HG03097 (cell line): ENCODE results near the gene INAFM1.
"Not testable (repeated sequence)": the region's sequence is repeated elsewhere in the genome, so short reads cannot be mapped to it uniquely, and the experiment has no call there.

ENCODE experiments used
- ATAC-seq: cut with Tn5 transposase; IDR thresholded peaks from one replicate; pipeline ENCODE4 v1.9.1; 2021; ENCODE audit not compliant: unreplicated experiment, low FRiP score

The INAFM1 gene

GRCh38 chr19:47267350-47267759 is 7.3 kb upstream of the INAFM1 start:
- ATAC-seq: no peak

DNA sequence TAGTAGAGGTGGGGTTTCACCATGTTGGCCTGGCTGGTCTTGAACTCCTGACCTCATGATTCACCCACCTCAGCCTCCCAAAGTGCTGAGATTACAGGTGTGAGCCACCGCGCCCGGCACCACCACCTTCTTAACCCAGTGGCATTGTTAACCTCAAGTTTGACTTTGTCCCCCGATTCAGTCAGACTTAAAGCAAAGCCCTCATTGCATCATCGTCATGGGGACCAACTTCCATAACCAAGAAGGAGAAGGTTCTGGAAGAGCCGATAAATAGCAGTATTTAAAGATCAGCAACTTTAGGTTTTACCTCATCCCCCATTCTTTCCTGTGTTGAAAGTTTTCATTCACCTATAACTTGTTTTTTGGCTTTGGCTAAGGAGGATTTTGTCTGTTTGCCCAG is 6.7 kb upstream of the INAFM1 start:
- ATAC-seq: no peak

GRCh38 chr19:47269596-47269995 is 5.1 kb upstream of the INAFM1 start:
- no peak for ATAC-seq

DNA sequence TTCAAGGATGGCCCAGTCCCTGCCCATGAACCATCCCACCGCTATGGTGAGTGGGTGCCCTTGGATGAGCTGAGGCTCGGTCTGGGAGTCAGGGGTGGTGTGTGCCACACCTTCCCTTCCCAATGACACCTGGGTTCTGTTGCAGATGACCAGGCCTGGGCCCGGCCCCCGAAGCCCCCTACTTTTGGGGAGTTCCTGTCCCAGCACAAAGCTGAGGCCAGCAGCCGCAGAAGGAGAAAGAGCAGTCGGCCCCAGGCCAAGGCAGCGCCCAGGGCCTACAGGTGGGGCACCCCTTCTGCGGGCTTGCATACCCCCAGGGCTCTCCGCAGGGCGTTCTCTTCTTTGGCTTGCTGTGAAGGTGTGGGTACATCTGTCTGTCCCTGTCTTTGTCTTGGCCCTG is 4.3 kb upstream of the INAFM1 start:
- ATAC-seq: no peak

- ATAC-seq: no peak
Observed at GRCh38 chr19:47271949-47272348, 2.7 kb upstream of the INAFM1 start.

DNA sequence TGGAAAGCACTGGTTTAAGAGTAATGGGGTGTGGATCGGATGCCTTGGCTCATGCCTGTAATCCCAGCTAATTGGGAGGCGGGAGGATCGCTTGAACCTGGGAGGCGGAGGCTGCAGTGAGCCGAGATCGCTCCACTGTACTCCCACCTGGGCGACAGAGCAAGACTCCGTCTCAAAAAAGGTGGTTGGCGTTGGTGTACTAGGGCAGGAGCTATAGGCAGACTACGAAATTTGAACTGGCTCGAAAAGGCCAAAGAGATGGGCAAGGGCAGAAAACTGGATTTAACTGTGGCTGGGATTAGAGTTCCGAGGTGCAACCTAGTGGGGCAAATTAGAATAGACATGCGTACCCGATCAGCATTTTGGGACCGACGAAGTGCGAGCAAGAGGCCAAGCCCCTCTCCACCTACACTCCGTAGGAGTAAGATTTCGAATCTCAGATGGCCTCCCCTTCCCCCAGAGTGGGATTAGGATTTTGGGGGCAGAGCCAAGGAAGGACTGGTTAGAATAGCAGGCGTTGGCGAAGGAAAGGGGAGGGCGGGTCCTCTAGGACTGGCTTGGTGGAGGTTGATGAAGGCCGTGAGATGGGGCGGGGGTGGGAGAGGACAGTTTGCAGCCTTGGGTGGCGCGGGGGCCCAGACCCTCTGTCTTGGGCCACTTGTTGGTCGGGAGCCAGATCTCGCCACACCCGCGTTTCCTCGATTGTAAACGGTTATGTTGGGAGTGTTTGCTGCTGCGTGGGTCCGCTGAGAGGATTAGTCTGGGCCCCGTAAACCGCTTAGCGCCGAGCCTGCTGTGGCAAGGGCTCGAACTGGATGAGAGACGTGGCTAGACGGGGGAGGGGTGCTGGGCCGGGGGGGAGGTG is 2.0 kb upstream of the INAFM1 start:
- no peak for ATAC-seq

GRCh38 chr19:47273313-47274070 is 1.2 kb upstream of the INAFM1 start:
- peak; percentile 55 for ATAC-seq

DNA sequence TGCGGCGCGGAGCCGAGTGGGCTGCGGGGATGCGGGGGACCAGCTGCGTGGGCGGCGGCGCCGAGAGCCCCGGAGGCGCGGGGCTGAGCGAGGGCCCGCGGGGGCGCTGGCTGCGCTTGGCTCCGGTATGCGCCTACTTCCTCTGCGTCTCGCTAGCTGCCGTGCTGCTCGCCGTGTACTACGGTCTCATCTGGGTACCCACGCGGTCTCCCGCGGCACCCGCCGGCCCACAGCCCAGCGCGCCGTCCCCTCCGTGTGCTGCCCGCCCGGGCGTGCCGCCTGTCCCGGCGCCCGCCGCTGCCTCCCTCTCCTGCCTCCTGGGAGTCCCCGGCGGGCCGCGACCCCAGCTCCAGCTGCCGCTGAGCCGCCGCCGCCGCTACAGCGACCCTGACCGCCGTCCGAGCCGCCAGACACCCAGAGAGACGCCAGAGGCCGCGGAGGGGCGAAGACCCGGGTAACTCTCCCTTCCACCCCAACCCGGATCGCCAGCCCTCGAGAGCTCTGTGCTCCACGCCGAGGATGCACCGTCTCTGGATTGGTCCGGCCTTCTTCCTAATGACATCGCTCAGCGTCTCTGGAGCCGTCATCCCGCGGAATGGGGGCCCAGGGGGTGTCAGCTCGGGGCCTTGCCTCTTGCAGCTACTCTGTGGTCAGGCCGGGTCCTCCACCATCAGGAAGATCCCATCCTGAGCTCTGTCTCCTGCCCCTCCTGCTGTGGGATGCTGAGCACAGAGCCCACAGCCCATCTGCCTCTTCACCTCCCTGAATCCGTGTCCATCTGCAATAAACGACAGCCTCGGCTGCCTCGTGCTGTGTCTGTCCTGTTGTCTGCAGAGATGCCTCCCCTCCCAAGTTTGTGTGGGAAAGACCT is 441 bp downstream of the INAFM1 start:
- ATAC-seq: peak; percentile 20

GRCh38 chr19:47275791-47276461 is 1.2 kb downstream of the INAFM1 start:
- no peak for ATAC-seq

DNA sequence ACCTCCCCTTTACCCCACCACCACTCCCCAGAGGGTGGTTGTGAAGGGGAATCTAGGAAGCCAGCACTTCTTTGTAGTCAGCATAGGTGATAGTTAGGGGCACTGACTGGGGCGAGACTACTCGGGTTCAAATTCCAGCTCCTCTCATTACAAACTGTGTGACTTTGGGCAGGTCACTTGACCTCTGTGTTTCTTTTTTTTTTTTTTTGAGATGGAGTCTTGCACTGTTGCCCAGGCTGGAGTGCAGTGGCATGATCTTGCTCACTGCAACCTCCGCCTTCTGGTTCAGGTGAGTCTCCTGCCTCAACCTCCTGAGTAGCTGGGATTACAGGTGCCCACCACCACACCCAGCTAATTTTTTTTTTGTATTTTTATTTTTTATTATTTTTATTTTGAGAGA is 1.8 kb downstream of the INAFM1 start:
- ATAC-seq: not testable (repeated sequence)

- ATAC-seq: no peak
Observed at GRCh38 chr19:47280183-47280797, 5.6 kb downstream of the INAFM1 start.

GRCh38 chr19:47283405-47284059 is 8.8 kb downstream of the INAFM1 start:
- no peak for ATAC-seq

GRCh38 chr19:47284324-47284899 is 9.7 kb downstream of the INAFM1 start:
- no peak for ATAC-seq

DNA sequence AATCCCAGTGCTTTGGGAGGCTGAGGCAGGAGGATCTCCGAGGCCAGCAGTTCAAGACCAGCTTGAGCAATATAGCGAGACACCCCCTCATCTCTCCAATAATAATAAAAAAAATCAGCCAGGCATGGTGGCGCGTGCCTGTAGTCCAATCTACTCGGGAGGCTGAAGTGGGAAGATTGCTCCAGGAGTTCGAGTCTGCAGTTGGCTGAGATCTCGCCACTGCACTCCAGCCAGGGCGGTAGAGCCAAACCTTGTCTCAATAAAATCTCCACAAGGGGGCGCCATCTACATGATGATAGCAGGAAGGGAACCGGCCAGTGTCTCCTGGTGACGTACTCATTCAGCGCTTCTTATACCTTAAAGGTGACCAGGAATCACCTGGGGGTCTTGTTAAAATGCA is 21.4 kb downstream of the INAFM1 start:
- no peak for ATAC-seq

DNA sequence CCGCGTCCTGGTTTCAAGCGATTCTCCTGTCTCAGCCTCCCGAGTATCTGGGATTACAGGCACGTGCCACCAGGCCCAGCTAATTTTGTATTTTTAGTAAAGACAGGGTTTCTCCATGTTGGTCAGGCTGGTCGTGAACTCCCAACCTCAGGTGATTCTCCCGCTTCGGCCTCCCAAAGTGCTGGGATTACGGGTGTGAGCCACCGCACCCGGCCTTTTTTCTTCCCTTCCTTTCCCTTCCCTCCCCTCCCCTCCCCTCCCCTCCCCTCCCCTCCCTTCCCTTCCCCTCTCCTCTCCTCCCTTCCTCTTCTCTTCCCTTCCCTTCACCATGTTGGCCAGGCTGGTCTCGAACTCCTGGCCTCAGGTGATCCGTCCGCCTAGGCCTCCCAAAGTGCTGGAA is 26.2 kb downstream of the INAFM1 start:
- not testable (repeated sequence) for ATAC-seq

DNA sequence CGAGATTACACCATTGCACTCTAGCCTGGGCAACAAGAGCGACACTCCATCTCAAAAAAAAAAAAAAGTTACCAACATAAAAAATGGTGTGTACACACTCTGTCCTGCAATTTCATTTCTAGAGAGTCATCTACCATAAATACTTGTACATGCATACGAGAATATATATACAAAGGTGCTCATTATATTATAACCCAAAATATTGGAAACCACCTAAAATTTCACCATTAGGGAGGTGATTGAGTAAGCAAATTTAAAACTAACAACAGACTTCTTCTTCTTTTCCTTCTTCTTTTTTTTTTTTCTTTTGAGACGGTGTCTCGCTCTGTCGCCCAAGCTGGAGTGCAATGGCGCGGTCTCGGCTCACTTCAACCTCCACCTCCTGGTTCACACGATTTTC is 27.6 kb downstream of the INAFM1 start:
- no peak for ATAC-seq

DNA sequence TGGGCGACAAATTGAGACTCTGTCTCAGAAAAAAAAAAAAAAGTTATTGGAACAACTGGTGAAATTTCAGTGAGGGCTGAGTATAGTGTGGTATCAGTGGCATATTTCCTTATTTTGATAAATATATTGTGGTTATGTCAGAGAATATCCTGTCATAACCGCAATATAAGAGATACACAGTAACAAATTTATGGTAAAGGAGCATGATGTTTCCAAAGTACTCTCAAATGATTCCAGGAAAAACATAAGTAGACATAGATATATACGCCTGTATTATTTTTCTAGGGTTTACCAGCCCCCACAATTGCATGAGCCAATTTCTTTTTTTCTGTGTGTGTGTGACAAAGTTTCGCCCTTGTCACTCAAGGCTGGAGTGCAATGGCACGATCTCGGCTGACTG is 29.3 kb downstream of the INAFM1 start:
- no peak for ATAC-seq

GRCh38 chr19:47305309-47305751 is 30.6 kb downstream of the INAFM1 start:
- ATAC-seq: no peak

DNA sequence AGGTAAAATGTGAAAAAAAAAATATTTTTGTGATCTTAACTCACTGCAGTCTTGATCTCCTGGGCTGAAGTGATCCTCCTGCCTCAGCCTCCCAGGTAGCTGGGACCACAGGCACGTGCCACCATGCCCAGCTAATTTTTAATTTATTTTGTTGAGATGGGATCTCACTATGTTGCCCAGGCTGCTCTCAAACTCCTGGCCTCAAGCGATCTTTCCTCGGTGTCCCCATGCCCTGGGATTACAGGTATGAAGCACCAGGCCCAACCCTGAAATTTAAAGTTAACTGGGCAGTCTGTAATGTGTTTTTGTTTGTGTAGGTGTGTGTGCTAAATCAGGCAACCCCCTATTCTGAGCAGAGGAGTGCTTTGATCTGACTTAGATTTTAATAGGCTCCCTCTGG is 31.6 kb downstream of the INAFM1 start:
- no peak for ATAC-seq
